ENCODE results near the gene LPAR1.

Gene LPAR1

DNA sequence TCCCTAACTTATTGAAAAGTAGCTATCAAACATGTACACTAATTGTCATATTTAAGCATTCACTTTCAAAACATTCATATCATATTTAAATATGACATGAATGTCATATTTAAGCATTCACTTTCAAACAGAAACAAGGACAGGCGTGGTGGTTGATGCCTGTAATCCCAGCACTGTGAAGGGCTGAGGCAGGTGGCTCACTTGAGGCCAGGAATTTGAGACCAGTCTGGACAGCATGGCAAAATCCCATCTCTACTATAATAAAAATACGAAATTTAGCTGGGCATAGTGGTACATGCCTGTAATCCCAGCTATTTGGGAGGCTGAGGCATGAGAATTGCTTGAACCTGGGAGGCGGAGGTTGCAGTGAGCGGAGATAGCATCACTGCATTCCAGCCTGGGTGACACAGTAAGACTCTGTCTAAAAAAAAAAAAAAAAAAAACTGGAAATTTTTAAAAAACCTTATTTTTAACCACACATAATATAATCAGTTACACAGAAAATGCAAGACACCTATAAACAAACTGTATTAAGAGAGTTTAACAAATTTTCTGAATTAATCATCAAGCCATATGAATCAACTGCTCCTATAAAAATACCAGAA, 88.1 kb downstream of the LPAR1 start:
- DNase-seq: no peak

DNA sequence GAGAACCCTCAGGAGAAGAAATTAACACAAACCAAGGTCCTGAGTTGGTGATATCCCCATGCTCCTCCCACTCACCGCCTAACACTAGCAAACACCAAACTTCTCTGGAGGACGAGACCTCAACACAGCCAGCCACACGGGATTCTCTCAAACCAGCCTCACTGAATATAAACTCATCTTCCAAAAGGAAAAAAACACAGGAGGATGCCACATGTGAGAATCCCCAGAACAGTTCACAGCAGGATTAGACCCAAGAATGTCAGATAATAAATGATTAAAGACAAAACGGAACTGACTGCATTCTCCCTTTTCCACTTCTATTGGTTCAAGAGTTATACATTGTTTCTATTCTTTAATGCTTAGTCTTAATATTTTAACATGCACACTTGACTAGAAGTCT, 89.2 kb downstream of the LPAR1 start:
- no peak for DNase-seq

DNA sequence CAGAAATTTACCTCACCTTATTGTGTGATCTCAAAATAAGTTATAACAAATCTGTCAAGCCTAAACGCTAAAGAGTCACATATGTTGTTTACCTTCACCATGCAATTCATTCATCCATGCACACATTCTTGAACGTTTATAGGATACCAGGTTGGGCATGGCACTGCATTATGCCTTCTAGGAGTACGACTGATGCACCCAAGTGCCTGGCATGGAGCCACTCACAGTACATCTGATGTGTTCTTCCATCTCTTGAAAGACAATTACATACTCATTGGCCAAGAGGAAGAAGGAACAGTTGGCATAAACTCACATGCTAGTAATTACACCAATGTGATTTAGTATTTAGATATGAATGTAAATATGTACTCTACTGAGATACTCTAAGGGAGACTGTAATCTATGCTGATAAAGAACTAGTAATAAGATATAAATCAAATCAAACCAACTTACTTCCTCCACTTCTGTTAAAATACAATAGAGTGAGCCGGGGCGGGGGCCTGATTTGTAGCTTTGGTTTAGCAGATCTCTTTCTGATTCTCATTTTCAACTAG, 90.7 kb downstream of the LPAR1 start:
- DNase-seq: no peak

DNA sequence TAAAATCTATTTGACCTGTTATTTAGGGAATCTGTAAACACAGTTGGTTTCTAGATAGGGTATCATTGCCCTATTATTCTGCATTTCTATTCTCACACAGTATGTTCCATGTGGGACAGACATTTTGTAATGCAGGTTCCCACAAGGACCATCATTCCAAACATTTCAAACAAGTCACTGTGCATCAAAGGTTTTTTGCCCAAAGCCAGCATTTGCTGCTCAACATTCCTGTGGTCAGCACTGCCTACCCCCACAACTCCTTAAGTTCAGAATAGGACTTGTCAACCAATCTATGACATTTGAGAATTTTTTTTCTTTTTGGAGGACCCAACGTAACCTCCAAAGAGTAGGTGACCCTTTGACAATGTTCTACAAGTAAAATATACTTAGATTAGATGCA, 95.7 kb downstream of the LPAR1 start:
- DNase-seq: no peak

DNA sequence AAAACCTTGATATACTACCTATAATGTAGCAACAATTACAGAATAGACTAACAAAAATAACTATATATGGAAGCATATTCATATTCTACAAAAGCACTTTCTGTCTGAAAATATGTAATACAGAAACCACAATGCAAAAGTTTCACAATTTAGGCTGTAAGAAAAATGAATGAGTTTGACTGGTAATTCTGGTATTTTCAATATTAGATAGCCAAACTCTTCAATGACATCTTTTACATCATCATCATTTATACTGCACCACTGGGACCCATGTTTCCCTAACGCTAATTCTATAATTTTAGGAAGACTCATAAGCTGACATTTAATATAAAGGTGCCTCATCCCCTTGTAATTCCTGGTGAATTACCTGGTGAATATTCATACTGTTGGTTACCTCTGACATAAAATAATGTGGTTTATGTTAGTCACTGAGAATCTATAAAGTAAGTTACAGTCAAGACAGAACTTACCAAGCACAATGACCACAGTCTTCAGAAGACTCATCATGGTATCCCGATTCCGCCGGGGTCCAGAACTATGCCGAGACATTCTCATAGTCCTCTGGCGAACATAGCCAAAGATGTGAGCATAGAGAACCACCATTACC, 97.2 kb downstream of the LPAR1 start:
- no peak for DNase-seq

DNA sequence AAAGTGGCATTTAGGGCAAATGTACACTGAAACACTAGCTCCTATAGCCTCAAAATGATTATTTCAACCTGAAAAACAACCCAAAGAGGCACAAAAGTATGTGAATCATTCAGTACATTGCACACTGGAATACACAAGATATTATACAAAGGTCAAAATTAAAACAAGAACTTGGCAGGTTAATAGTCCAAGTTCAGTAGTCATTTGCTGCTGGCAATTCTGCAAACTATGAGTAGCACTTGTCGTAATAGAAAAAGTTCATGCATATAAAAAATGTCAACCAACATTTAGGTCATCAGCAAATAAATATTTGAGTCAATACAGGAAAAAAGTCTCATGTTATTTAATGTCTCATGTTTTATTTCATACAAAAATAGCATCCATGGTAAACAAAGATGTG, 98.7 kb downstream of the LPAR1 start:
- DNase-seq: no peak

DNA sequence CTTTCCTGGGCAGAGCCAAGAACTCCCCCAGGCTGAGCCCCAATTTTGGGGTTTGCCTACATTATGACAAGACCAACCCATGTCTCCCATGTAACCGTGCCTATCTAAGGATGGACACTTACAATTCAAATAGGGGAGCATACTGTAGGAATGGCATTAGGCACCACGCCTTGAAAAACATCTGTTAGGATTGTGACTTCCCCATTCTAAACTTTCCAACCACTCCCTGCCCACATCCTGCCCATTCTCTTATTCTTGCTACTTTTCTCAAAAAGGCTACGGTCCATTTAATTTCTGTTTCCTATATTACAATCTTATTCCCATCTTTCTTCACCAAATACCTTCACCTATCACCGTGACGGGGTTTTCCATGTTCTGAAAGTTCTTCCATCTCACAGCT, 99.2 kb downstream of the LPAR1 start:
- DNase-seq: no peak

DNA sequence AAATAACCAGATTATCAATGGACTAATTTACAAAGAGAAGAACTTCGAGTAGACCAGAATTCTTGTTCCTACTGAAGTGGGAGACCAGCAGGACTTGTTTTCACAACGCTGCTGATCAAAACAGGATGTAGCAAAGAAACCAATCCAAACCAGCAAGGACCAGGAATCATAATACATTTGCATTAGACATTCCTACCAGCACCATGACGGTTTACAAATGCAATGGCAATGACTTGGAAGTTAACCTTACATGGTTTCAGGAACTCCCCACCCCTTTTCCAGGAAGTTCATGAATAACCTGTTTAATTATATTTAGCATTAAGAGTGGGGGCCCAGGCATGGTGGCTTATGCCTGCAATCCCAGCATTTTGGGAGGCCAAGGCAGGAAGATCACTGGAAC, 100.0 kb downstream of the LPAR1 start:
- DNase-seq: no peak

DNA sequence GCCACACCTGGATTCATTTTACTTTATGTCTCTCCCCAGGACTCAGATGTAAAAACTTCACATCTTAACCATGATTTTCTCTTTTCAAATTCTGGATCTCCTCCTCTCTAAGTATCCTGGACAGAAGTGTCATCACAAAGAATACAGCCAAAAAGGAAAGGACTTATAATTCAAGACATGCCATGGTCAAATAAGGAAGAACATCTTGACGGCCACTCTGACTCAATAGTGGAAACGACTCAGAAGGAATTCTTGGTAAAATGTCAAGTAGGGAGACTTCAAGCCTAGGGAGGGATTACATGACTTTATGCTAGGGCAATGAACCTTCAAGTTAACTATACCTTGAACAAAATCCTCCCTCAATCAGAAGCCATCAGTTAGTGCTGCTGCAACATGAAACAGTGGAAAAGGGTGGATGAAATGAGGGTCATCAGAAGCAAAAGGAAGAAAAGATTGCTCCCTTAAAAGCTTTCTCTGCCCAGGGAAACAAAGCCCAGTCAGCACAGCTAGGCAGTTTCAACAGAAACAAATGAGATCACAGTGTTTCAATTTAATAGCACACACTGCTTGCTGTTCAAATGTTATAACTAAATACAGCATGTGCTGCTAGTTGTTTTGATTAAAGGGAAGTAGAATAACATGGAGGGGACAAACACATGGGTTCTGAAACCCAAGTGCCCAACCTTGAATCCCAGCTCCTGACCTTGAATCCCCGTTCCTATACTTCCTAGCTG, 101.4 kb downstream of the LPAR1 start:
- DNase-seq: no peak

DNA sequence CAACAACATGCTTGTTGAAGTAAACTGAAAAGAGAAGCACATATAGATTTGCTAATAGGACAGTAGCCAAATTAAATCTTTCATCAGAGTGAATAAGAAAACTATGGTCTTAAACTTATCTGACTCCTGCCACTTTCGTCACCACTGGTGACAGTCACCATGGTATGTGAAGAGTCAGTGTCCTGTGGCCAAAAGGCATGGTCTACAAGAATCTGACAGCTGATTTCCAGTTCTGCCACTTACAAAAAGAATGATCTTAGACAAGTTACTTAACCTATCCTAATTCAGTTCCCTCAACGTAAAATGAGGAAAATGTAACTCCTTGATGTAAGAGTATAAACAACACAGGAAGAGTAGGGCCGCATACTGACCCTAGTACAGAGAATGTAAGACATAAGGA, 102.0 kb downstream of the LPAR1 start:
- DNase-seq: no peak

DNA sequence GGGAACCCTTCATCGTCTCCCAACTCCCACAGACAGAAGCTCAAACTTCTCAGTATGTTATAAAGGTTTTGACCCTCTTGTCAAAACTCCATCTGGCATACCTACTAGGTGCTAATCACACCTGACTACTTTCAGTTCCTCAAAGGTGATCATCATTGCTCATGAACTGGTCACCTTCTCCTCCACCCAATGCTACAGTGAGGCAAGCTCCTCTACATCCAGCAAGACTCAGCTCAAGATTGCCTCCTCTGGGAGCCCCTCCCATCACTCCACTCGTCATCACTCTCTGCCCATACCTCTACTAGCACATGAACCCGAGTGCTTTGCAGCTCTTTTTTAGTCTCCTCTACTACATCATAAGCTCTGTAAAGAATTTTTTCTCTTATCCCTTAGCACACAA, 102.4 kb downstream of the LPAR1 start:
- DNase-seq: no peak

DNA sequence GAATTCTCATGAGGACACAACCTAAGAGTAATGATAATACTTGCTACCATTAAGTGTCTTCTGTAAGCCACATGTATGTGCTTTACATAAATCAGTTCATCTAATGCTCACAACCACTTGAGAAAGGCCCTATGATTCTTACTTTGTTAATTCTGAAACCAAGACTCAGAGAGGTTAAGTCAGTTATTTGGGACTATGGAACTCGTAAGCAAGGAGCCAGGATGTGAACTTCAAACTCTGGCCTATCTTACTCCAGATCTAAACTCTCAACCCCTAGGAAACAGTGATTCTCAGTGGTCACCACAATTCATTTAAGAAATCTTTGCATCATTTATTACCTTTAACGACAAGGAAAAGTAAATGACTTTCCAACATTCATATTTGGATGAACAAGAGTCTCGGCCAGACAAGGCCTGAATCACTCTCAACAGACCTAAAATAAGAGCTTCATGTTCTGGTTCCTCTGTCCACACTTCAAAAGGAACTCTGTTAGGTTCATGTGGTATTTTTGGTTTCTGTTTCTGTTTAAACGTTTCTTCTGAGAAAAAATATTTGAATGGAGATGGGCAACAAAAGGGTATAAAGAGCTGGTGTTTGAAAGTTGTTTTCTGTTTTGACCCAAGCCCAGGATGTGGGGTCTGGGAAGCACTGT, 104.8 kb downstream of the LPAR1 start:
- no peak for DNase-seq

DNA sequence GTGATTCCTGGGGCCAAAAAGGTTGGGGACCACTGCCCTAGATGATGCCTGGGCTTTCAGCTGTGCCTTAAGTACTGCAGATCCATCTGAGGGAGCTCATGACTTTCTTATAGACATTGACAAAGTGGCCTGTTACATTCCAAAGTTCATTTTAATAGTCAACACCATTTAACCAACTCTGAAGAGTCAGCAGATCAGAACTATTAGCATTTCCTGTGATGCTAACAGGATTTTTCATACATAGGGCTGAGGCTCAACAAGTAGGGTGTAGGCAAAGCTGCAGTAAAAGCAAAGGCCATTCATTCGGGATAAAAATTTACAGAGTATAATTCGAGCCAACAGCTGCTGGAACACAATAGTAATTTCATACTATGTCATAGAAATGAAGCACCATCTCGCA, 105.4 kb downstream of the LPAR1 start:
- no peak for DNase-seq

DNA sequence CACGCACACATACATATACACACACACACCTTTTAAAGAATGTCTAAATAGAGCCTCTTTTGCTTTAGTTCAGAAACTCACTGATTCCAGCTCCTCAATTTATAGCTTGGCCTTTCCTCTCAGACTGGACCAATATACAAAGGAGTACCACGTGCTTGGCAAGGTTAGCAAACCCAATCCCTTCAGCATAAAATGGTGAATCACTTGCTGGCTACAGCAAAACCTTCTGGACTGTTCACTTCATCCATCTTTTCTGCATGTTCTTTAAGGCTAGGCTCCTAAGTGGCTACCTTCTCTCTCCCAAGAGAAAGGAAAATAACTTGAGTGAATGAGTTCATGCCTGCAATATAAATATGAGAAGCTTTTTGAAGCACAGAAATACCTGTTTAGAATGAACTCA, 109.7 kb downstream of the LPAR1 start:
- DNase-seq: no peak

DNA sequence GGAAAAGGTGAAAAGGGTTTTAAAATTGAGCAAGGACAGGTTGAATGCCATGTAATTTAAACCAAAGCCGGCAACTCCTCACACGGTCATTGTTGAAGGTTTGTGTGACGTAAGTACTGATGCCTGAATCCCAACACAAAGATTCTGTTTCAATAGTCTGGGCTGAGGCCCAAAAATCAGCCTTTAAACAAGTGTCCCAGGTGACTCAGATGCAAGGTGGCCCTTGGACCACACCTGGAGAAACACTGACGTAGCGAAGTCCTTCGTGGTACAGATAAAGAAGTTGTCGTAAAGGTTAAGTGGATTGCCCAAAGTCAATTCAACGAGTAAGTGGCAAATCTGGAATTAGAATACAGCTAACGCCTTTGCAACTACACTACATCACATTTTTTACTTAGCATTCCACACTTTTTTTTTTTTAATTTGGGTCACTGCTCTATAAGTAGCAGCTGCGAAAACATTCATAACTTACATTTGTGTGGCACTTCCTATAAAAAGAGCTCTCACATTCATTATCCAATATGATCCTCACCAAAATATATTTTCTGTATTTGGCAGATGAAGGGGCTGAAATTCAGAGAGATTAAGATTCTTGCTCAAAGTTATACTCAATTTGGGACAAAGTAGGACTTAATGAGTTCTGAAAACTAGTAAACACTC, 111.3 kb downstream of the LPAR1 start:
- no peak for DNase-seq

DNA sequence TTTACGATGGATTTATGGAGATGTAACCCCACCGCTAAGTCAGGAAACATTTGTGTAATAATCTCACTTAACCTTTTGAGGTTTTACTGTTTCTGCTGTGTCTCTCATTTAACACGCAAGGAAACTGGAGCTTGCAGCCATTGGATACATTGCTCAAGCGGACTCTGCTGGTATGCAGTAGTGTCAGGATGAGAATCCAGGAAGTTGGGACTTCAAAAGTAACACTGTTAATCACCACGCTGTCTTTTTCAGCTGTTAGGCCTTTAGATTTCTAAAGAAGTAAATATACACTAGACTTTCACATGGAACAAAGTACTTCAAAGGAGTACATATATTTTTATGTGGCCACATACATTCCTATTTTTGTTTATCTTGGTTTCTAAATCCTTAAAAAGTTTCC, 114.7 kb downstream of the LPAR1 start:
- no peak for DNase-seq

DNA sequence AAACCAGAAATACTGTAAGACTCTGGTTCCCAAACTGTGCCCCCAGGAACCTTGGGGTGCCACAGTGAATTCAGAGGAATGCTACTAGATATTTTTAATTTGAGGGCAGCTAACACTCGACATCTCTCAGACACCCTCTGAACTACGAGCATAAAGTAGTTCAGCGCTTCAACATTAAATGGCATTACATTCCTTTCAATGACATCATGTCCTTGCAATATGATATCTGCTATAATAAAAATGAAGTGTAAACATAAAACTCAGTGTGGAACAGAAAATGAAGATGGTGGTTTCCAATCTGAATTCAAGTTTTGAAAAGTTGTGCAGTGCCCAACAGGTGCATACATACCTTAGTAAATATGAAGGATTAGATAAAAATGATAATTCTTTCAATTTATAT, 116.1 kb downstream of the LPAR1 start:
- no peak for DNase-seq

DNA sequence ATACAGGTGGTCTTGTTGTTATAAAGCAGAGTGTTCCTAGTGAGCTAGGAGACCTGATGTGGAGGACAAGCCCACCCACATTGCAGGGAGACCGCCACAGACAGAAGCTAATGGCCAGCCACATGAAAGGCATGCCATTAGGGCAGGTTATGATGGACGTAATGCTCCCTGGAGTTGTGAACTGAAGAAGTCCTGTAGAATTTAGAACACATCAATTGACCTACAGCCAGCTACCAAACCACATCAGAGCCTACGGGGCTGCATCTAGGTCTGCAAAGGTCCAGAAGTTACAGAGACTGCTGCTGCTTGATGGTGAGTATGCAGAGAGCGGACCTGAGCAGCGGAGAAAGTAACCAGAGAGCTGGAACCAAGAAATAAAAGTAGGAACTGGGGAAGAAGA, 116.6 kb downstream of the LPAR1 start:
- DNase-seq: no peak

DNA sequence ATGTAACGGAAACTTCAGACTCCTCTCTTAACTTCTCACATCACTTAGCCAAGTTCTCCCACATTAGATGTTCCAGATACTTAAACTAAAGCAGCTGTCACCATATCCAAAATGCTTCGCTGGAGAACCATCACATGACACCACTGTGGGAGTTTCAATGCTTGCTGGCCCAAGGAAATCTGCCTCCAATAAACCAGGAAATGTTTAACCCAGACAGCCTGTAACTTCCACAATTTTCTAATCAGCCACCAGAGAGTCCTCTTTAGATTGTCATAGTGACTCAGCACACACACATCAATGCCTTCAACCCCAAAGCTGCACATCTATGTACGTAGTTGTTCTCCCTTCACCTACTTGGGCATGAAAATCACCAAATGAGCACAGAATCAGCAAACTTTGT, 118.7 kb downstream of the LPAR1 start:
- DNase-seq: peak; percentile 0 to 5

DNA sequence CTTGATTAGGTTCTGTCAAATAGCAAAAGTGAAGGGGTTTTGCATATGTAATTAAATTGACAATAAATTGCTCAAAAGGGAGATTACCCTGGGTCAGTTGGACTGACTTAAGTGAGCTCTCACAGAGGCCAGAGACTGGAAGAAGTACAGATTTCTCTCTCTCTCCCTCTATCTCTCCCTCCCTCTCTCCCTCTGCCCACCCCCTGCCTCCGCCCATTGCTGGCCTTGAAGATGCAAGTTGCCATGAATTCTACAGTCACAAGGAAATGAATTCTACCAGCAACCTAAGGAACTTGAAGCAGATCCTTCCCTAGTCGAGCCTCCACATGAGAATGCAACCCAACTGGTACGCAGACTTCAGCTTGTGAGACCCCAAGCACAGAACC, 119.2 kb downstream of the LPAR1 start:
- no peak for DNase-seq

DNA sequence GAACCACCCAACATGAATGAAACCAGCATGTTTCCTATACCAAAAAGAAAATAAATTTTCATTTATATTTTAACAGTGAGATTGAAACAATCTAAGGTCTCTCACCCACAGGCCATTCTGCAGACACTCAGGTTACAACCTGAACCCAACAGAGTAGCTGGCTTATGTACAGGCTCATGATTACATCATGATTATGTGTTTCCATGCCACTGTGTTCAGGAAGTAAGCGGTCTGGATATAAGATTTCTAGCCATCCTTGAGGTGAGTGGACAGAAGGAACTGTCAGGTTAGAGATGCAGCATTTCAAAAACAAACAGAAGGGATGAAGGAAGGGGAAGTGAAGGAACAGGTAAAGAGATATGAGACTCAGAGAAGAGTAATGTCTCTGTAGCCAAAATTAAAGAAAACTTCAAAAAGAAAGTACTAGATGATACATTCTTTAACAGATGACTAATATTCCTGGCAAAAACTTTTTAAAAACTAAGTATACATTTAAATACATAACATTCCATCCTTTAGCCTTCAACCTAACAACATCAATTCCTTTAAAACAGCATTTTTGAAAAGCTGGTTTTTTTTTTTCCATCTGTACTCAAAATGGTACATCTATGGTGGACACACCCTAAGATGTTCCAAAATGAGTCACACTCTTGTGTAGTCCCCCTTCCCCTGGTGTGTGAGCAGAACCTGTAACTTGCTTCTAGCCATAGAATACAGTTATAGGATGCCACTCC, 119.8 kb downstream of the LPAR1 start:
- DNase-seq: no peak

DNA sequence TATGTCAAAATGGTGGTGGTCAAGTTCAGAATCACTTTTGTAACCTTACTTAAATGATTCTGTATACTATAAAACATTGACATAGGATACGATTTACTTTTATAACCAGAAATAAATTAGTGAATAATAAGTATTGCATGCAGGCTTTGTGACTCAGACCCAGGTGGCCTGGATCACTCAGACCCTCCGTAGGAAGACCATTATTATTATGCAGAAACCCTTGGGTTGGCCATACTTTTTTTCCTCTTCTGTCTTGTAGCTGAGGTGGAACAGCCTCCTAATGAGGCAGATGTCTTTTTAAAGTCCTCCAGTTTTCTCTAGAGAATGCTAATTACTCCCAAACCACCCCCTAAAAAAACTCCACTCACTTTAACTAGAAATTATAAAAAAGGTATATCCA, 121.9 kb downstream of the LPAR1 start:
- DNase-seq: no peak

Data from AML-193 (cell line).